Measurements from ENCODE around the gene MBTPS1. TPM values are rescaled to one million over a fixed set of nuclear protein-coding genes. Genes with fewer than 3 reads are reported as not detected.

Gene MBTPS1
- total RNA-seq, 2 donors from 2014 or later: 79.0 to 133 TPM

DNA sequence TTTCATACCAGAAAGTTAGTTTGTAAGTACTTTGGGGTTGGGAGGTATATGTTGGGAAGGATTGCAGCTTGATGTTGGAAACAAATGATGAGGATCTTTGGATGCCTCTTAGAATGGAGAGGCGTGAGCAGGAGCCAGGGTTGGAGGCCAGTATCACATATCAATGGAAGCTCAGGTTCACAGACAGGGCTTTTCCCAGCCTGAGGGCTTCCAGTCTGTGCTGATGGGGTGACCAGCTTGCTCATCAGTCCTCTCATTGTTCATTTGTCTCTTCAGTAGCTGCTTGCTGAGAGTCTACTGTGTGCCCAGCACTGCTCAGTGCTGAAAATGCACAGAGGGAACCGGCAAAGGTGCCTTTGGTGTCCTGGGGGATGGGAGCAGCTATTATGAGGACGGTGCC, 34.2 kb upstream of the MBTPS1 start:
- no peaks in the 10 kb centered on the region for H3K27me3 ChIP-seq (replicated peaks; ENCODE audit: insufficient read depth)
- no peaks in the 10 kb centered on the region for H3K9me3 ChIP-seq
- 88% methylated on average over 3 of the region's 3 CpGs for WGBS
- TF ChIP-seq POLR2A (IDR thresholded peaks at IDR 0.05) (no peak), POLR2AphosphoS5 (IDR thresholded peaks at IDR 0.05) (no peak)
- TF ChIP-seq, protein P1, sequence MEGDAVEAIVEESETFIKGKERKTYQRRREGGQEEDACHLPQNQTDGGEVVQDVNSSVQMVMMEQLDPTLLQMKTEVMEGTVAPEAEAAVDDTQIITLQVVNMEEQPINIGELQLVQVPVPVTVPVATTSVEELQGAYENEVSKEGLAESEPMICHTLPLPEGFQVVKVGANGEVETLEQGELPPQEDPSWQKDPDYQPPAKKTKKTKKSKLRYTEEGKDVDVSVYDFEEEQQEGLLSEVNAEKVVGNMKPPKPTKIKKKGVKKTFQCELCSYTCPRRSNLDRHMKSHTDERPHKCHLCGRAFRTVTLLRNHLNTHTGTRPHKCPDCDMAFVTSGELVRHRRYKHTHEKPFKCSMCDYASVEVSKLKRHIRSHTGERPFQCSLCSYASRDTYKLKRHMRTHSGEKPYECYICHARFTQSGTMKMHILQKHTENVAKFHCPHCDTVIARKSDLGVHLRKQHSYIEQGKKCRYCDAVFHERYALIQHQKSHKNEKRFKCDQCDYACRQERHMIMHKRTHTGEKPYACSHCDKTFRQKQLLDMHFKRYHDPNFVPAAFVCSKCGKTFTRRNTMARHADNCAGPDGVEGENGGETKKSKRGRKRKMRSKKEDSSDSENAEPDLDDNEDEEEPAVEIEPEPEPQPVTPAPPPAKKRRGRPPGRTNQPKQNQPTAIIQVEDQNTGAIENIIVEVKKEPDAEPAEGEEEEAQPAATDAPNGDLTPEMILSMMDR (IDR thresholded peaks at IDR 0.05): no peak
- no peak for DNase-seq (ENCODE audit: low spot score)
- no peak overlapping the region for H3K4me3 ChIP-seq
- no peaks in the 10 kb centered on the region for H3K36me3 ChIP-seq
- no peak overlapping the region for H3K27ac ChIP-seq
- no peaks in the 10 kb centered on the region for H3K4me1 ChIP-seq (replicated peaks)
- intact Hi-C loops (cut with DNase I): no loop called here

GRCh38 chr16:84144859-84145639, 28.3 kb upstream of the MBTPS1 start, which contains the start of the genes DNAAF1 and HSDL1:
DNAAF1 (plus strand) TSS chr16:84145308; CDS start chr16:84145441, 133 bp downstream.
HSDL1 (minus strand) TSS chr16:84145177; CDS start chr16:84131321, 13,856 bp downstream.
- Histone ChIP-seq H3K27ac (peak within 1 kb of the TSS; percentile 75 to 82), H3K4me1 (replicated peaks) (no peaks in the 10 kb centered on the region), H3K9me3 (no peaks in the 10 kb centered on the region), H3K36me3 (no peaks in the 10 kb centered on the region), H3K4me3 (peak within 1 kb of the TSS; percentile 84 to 94), H3K27me3 (replicated peaks; ENCODE audit: insufficient read depth) (no peaks in the 10 kb centered on the region)
- DNase-seq (ENCODE audit: low spot score): peak; percentile 87
- intact Hi-C loops (cut with DNase I): no loop called here
- WGBS: under 1% methylated on average over 83 of the region's 89 CpGs
- TF ChIP-seq, protein P1 (IDR thresholded peaks at IDR 0.05): peak in 2 of 4 experiments; percentile 9 to 13
- TF ChIP-seq POLR2A (IDR thresholded peaks at IDR 0.05): peak; percentile 69
- peak; percentile 64 for TF ChIP-seq POLR2AphosphoS5 (IDR thresholded peaks at IDR 0.05)

GRCh38 chr16:84144209-84144858, 27.6 kb upstream of the MBTPS1 start:
- H3K27ac ChIP-seq: peak overlapping the region; percentile 75 to 82
- under 1% methylated on average over 32 of the region's 39 CpGs for WGBS
- TF ChIP-seq, protein P1 (IDR thresholded peaks at IDR 0.05): no peak
- TF ChIP-seq POLR2AphosphoS5 (IDR thresholded peaks at IDR 0.05): no peak
- TF ChIP-seq POLR2A (IDR thresholded peaks at IDR 0.05): no peak
- no peaks in the 10 kb centered on the region for H3K4me1 ChIP-seq (replicated peaks)
- peak overlapping the region; percentile 84 to 94 for H3K4me3 ChIP-seq
- no peaks in the 10 kb centered on the region for H3K27me3 ChIP-seq (replicated peaks; ENCODE audit: insufficient read depth)
- peak; percentile 10 for DNase-seq (ENCODE audit: low spot score)
- no peaks in the 10 kb centered on the region for H3K36me3 ChIP-seq
- intact Hi-C loops (cut with DNase I): no loop called here
- H3K9me3 ChIP-seq: no peaks in the 10 kb centered on the region

- H3K36me3 ChIP-seq: no peaks in the 10 kb centered on the region
- peak overlapping the region in 1 of 2 donors; percentile 75 for H3K27ac ChIP-seq
- no peaks in the 10 kb centered on the region for H3K9me3 ChIP-seq
- no peaks in the 10 kb centered on the region for H3K27me3 ChIP-seq (replicated peaks; ENCODE audit: insufficient read depth)
- no peak for DNase-seq (ENCODE audit: low spot score)
- 29% methylated on average over 13 of the region's 13 CpGs for WGBS
- no peak for TF ChIP-seq POLR2A (IDR thresholded peaks at IDR 0.05)
- no peak for TF ChIP-seq POLR2AphosphoS5 (IDR thresholded peaks at IDR 0.05)
- TF ChIP-seq, protein P1 (IDR thresholded peaks at IDR 0.05): no peak
- peak overlapping the region; percentile 84 to 94 for H3K4me3 ChIP-seq
- peaks cover 5% of the 10 kb centered on the region for H3K4me1 ChIP-seq (replicated peaks)
- intact Hi-C loops (cut with DNase I): no loop called here
Measured at GRCh38 chr16:84143784-84144199, 27.1 kb upstream of the MBTPS1 start.
